Neural cell (in vitro differentiated cells): ENCODE data around the gene LYPD6B.

ENCODE experiments used
- MXI1 ChIP-seq: fragments of 450-650 bp; conservative IDR thresholded peaks from 2 replicates; pipeline ENCODE4 v1.6.1; 2014; ENCODE audit warnings: antibody characterized with exemption, mild to moderate bottlenecking; ENCODE audit not compliant: poor library complexity, severe bottlenecking
- RAD21 ChIP-seq: fragments of 450-650 bp; conservative IDR thresholded peaks from 2 replicates; pipeline ENCODE4 v1.6.1; 2014; ENCODE audit warnings: antibody characterized with exemption, mild to moderate bottlenecking, moderate library complexity
- TF ChIP-seq, protein P1 (sequence below): fragments of 450-650 bp; IDR thresholded peaks from 2 replicates; pipeline ENCODE4 v1.5.1; 2014; ENCODE audit warnings: antibody characterized with exemption, mild to moderate bottlenecking, moderate library complexity; ENCODE audit not compliant: poor library complexity, severe bottlenecking

DNA sequence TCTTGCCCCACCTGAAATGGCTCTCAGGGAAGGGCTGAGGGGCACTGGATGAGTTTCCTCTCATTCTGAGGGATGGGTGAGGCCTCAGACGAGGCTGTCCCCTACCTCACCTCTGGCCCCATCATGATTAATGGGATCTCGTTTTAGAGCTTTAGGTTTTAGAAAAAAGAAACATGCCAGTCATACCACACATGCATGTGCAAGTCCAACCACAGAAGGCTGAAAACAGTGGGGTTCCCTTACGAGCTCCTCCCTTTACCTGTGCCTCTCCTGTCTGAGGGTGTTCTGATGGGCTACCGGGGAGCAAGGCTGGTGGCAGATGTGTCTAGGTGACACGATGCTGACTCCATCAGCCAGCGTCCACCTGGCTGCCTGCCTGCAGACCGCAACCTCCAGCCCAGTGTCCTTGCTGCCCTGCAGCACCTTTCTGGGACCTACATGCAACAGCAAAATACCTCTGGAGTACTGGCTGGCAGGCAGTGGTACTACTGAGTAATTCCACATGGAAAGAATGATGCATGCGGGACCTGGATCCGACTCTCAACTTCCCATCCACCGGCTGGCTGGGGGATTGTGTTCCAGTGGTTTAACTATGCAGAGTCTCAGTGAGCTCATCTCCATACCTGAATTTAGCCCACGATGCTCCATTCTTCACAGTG, 9.1 kb upstream of the LYPD6B start:
- TF ChIP-seq RAD21 (no peak), MXI1 (no peak)
- TF ChIP-seq, protein P1, sequence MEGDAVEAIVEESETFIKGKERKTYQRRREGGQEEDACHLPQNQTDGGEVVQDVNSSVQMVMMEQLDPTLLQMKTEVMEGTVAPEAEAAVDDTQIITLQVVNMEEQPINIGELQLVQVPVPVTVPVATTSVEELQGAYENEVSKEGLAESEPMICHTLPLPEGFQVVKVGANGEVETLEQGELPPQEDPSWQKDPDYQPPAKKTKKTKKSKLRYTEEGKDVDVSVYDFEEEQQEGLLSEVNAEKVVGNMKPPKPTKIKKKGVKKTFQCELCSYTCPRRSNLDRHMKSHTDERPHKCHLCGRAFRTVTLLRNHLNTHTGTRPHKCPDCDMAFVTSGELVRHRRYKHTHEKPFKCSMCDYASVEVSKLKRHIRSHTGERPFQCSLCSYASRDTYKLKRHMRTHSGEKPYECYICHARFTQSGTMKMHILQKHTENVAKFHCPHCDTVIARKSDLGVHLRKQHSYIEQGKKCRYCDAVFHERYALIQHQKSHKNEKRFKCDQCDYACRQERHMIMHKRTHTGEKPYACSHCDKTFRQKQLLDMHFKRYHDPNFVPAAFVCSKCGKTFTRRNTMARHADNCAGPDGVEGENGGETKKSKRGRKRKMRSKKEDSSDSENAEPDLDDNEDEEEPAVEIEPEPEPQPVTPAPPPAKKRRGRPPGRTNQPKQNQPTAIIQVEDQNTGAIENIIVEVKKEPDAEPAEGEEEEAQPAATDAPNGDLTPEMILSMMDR, result no peak
